ENCODE data around the gene KPNA1. TPM values are rescaled to one million over a fixed set of nuclear protein-coding genes. Genes with fewer than 3 reads are reported as not detected.

The KPNA1 gene
- total and polyA plus RNA-seq, 2 experiments from 2014 or later = 19.8 to 30.1 TPM

DNA sequence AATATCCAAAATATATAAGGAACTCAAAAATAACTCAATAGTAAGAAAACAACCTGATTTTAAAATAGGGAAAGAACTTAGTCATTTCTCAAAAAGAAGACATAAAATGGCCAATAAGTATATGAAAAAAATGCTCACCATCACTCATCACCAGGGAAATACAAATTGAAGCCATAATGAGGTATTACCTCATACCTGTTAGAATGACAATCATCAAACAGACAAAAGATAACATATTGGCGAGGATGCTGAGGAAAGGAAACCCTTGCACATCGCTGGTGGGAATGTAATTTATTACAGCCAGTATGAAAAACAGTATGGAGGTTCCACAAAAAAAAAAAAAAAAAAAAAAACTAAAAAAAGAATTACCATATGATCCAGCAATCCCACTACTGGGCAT, 38.2 kb downstream of the KPNA1 start:
- Mint-ChIP-seq H3K27me3 (ENCODE audit: insufficient read depth, low read depth, poor library complexity) (no peaks in the 10 kb centered on the region), H3K9me3 (no peaks in the 10 kb centered on the region), H3K27ac (no peak overlapping the region), H3K4me1 (peaks cover 9% of the 10 kb centered on the region; the same call in 2 of the 3 replicates), H3K4me3 (no peak overlapping the region), H3K36me3 (ENCODE audit: low read depth) (no peaks in the 10 kb centered on the region)
- Histone ChIP-seq H3K27me3 (ENCODE audit: insufficient read depth) (no peaks in the 10 kb centered on the region), H3K36me3 (ENCODE audit: insufficient read depth) (no peaks in the 10 kb centered on the region), H3K79me2 (replicated peaks; ENCODE audit: insufficient read depth) (peaks cover 100% of the 10 kb centered on the region), H3K4me1 (ENCODE audit: insufficient read depth) (peaks cover 11% of the 10 kb centered on the region; the same call in 1 of the 2 replicates), H3K27ac (ENCODE audit: low read depth) (no peak overlapping the region), H4K20me1 (replicated peaks; ENCODE audit: insufficient read depth) (peaks cover 35% of the 10 kb centered on the region), H3K4me3 (no peak overlapping the region), H2AFZ (no peak overlapping the region), H3K4me2 (no peak overlapping the region), H3K9me2 (ENCODE audit: insufficient read depth) (no peaks in the 10 kb centered on the region), H3F3A (replicated peaks; ENCODE audit: low read depth) (no peaks in the 10 kb centered on the region)
- ATAC-seq (no peak), DNase-seq (ENCODE audit: low spot score) (no peak)
- TF ChIP-seq EZH2phosphoT487 (IDR thresholded peaks at IDR 0.05; ENCODE audit: unreplicated experiment) = no peak

GRCh38 chr3:122475316-122475715, 39.4 kb downstream of the KPNA1 start:
- no peaks in the 10 kb centered on the region for H3F3A ChIP-seq (replicated peaks; ENCODE audit: low read depth)
- no peak overlapping the region for H3K4me3 Mint-ChIP-seq
- H2AFZ ChIP-seq = no peak overlapping the region
- H3K79me2 ChIP-seq (replicated peaks; ENCODE audit: insufficient read depth) = peaks cover 99% of the 10 kb centered on the region
- no peak overlapping the region for H3K27ac Mint-ChIP-seq
- no peaks in the 10 kb centered on the region for H3K36me3 Mint-ChIP-seq (ENCODE audit: low read depth)
- no peaks in the 10 kb centered on the region for H3K36me3 ChIP-seq (ENCODE audit: insufficient read depth)
- DNase-seq (ENCODE audit: low spot score) = no peak
- ATAC-seq = no peak
- H3K4me1 Mint-ChIP-seq = peaks cover 19% of the 10 kb centered on the region
- no peaks in the 10 kb centered on the region for H3K27me3 Mint-ChIP-seq (ENCODE audit: insufficient read depth, low read depth, poor library complexity)
- H3K27ac ChIP-seq (ENCODE audit: low read depth) = no peak overlapping the region
- no peaks in the 10 kb centered on the region for H3K9me3 Mint-ChIP-seq
- H3K4me3 ChIP-seq = no peak overlapping the region
- H3K4me2 ChIP-seq = no peak overlapping the region
- peaks cover 23% of the 10 kb centered on the region for H3K4me1 ChIP-seq (ENCODE audit: insufficient read depth)
- peaks cover 42% of the 10 kb centered on the region for H4K20me1 ChIP-seq (replicated peaks; ENCODE audit: insufficient read depth)
- TF ChIP-seq EZH2 (IDR thresholded peaks at IDR 0.05; ENCODE audit: low read depth, unreplicated experiment) (no peak), ZNF331 (CRISPR knock-in tag; IDR thresholded peaks at IDR 0.05; ENCODE audit: low read depth) (no peak), ETS1 (IDR thresholded peaks at IDR 0.05) (no peak)
- no peaks in the 10 kb centered on the region for H3K27me3 ChIP-seq (ENCODE audit: insufficient read depth)
- no peaks in the 10 kb centered on the region for H3K9me2 ChIP-seq (ENCODE audit: insufficient read depth)

DNA sequence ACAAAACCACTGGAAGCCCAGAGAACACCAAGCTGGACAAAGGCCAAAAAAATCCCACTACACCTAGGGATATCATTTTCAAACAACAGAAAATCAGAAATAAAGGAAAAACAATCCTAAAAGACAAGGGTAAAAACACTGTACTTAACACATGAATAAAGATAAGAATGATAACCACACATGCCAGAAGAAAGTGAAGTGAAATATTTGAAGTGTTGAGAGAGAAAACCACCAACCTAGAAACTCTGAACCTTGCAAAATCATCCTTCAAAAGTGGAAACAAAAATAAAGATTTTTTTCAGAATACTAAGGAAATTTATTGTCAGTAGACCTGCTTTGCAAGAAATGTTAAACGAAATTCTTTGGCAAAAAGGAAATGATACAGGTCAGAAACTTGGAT, 45.1 kb downstream of the KPNA1 start:
- H3K27ac ChIP-seq (ENCODE audit: low read depth) = peak overlapping the region; percentile 66
- no peak overlapping the region for H2AFZ ChIP-seq
- H4K20me1 ChIP-seq (replicated peaks; ENCODE audit: insufficient read depth) = peaks cover 42% of the 10 kb centered on the region
- H3K79me2 ChIP-seq (replicated peaks; ENCODE audit: insufficient read depth) = peaks cover 71% of the 10 kb centered on the region
- H3K4me1 ChIP-seq (ENCODE audit: insufficient read depth) = peaks cover 52% of the 10 kb centered on the region
- peaks cover 16% of the 10 kb centered on the region; the same call in 2 of the 3 replicates for H3K36me3 Mint-ChIP-seq (ENCODE audit: low read depth)
- H3F3A ChIP-seq (replicated peaks; ENCODE audit: low read depth) = no peaks in the 10 kb centered on the region
- no peak for ATAC-seq
- no peak overlapping the region for H3K27ac Mint-ChIP-seq
- H3K4me1 Mint-ChIP-seq = peaks cover 46% of the 10 kb centered on the region
- no peaks in the 10 kb centered on the region for H3K27me3 Mint-ChIP-seq (ENCODE audit: insufficient read depth, low read depth, poor library complexity)
- no peak for DNase-seq (ENCODE audit: low spot score)
- no peaks in the 10 kb centered on the region for H3K9me2 ChIP-seq (ENCODE audit: insufficient read depth)
- no peaks in the 10 kb centered on the region for H3K9me3 Mint-ChIP-seq
- peak overlapping the region; percentile 33 for H3K4me3 ChIP-seq
- no peaks in the 10 kb centered on the region for H3K27me3 ChIP-seq (ENCODE audit: insufficient read depth)
- peak overlapping the region; percentile 63 for H3K4me2 ChIP-seq
- H3K36me3 ChIP-seq (ENCODE audit: insufficient read depth) = peaks cover 4% of the 10 kb centered on the region; the same call in 1 of the 2 replicates
- H3K4me3 Mint-ChIP-seq = peak overlapping the region; percentile 43; the same call in 2 of the 3 replicates
- TF ChIP-seq POLR2AphosphoS5 (IDR thresholded peaks at IDR 0.05; ENCODE audit: low read depth) = no peak
- no peak for TF ChIP-seq ETS1 (IDR thresholded peaks at IDR 0.05)
- no peak for TF ChIP-seq EZH2 (IDR thresholded peaks at IDR 0.05; ENCODE audit: low read depth, unreplicated experiment)
- TF ChIP-seq REST (IDR thresholded peaks at IDR 0.05; ENCODE audit: unreplicated experiment) = no peak
- TF ChIP-seq JUNB (IDR thresholded peaks at IDR 0.05; ENCODE audit: unreplicated experiment) = no peak
- TF ChIP-seq CREB1 (CRISPR knock-in tag; IDR thresholded peaks at IDR 0.05; ENCODE audit: low read depth) = no peak
- TF ChIP-seq ZNF331 (CRISPR knock-in tag; IDR thresholded peaks at IDR 0.05; ENCODE audit: low read depth) = no peak
- no peak for TF ChIP-seq STAT1 (IDR thresholded peaks at IDR 0.05; ENCODE audit: unreplicated experiment)
- no peak for TF ChIP-seq CTCF (conservative IDR thresholded peaks at IDR 0.05; ENCODE audit: low read depth in 2 of 2)
- TF ChIP-seq EZH2phosphoT487 (IDR thresholded peaks at IDR 0.05; ENCODE audit: unreplicated experiment) = no peak
- TF ChIP-seq NANOG (IDR thresholded peaks at IDR 0.05; ENCODE audit: borderline replicate concordance) = no peak

All from GM23338 (cell line).